Activated CD8-positive, alpha-beta T cell treated with anti-CD3 and anti-CD28 coated beads for 36 hours (primary cell): ENCODE results near the gene COMMD3. TPM values are rescaled to one million over a fixed set of nuclear protein-coding genes. Genes with fewer than 3 reads are reported as not detected.
A peak's percentile ranks its signal among the peaks of the same experiment; 100 is the strongest.

Experiments
- ATAC-seq: fragments of 200-7000 bp; cut with Tn5 transposase; one replicate; pipeline ENCODE4 v1.10.0; 2021; ENCODE audit warnings: mild to moderate bottlenecking, moderate library complexity
- CTCF ChIA-PET: fragments of 350-600 bp; sonication (Branson Sonifier 250); formaldehyde crosslinking; loops from one replicate; lab custom pipeline; 2021; ENCODE audit warnings: antibody characterized with exemption; lab: Charles Lee
- POLR2A ChIA-PET: fragments of 350-600 bp; sonication (Branson Sonifier 250); formaldehyde crosslinking; loops from one replicate; lab custom pipeline; 2021; ENCODE audit warnings: antibody characterized with exemption; lab: Charles Lee
- DNase-seq: peaks from one replicate; pipeline ENCODE4 v3.0.0-alpha.2; 2020
- H3K27ac Mint-ChIP-seq: one replicate; pipeline ENCODE4 v1.8.0; 2021; ENCODE audit warnings: mild to moderate bottlenecking, mixed read lengths
- H3K27me3 Mint-ChIP-seq: one replicate; pipeline ENCODE4 v1.8.0; 2021; ENCODE audit warnings: mixed read lengths
- H3K36me3 Mint-ChIP-seq: one replicate; pipeline ENCODE4 v1.8.0; 2021; ENCODE audit warnings: low read depth, mixed read lengths
- H3K4me1 Mint-ChIP-seq: one replicate; pipeline ENCODE4 v1.8.0; 2021; ENCODE audit warnings: low read depth, mixed read lengths
- H3K4me3 Mint-ChIP-seq: one replicate; pipeline ENCODE4 v1.8.0; 2021; ENCODE audit warnings: mild to moderate bottlenecking, moderate library complexity, mixed read lengths
- H3K9me3 Mint-ChIP-seq: one replicate; pipeline ENCODE4 v1.8.0; 2021; ENCODE audit warnings: mixed read lengths
- intact Hi-C: fragments of 100-400 bp; cut with micrococcal nuclease; formaldehyde crosslinking; loops from one replicate; pipeline ENCODE4 v1.10.0; 2022
- total RNA-seq, 2 experiments: library from RNA; stranded (reverse); gene quantifications; one replicate each; pipeline ENCODE4 v1.2.3, GENCODE V29; 2021
- TF ChIP-seq, protein P1 (sequence below): fragments of 200-600 bp; IDR thresholded peaks from one replicate; pipeline ENCODE4 v1.8.0; 2022; ENCODE audit warnings: antibody characterized with exemption, mild to moderate bottlenecking

The COMMD3 gene
- total RNA-seq, 2 experiments from 2014 or later: 64.7 to 68.7 TPM

DNA sequence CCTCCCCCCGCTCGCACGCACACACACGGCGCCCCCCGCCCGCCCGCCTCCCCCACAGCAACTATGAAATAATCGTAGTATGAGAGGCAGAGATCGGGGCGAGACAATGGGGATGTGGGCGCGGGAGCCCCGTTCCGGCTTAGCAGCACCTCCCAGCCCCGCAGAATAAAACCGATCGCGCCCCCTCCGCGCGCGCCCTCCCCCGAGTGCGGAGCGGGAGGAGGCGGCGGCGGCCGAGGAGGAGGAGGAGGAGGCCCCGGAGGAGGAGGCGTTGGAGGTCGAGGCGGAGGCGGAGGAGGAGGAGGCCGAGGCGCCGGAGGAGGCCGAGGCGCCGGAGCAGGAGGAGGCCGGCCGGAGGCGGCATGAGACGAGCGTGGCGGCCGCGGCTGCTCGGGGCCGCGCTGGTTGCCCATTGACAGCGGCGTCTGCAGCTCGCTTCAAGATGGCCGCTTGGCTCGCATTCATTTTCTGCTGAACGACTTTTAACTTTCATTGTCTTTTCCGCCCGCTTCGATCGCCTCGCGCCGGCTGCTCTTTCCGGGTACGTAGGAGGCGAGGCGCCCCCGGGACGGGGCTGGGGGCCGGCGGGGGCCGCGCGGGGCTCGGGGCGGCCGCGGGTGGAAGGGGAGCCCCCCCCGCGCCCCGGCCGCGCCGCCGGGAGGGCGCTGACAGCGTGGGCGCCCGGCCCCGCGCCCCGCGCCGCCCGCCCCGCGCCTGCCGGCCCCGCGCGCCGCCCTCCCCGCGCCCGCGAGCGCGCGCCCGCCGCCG lies 5.2 kb downstream of the COMMD3 start:
- Mint-ChIP-seq H3K9me3 (no peaks in the 10 kb centered on the region), H3K4me3 (peak overlapping the region; percentile 73), H3K27me3 (peaks cover 42% of the 10 kb centered on the region), H3K36me3 (peaks cover 15% of the 10 kb centered on the region), H3K27ac (peak overlapping the region; percentile 84), H3K4me1 (peaks cover 53% of the 10 kb centered on the region)
- CTCF ChIA-PET: interaction anchor here (0.9 kb wide), 1 partner anchor 328 kb away, joined by 3 read pairs; no protein-coding TSS in a partner anchor
- DNase-seq: peak; percentile 63
- POLR2A ChIA-PET: interaction anchor here (1.4 kb wide), 2 partner anchors 10 to 72 kb away, joined by 3 to 4 read pairs; no protein-coding TSS in a partner anchor
- TF ChIP-seq, protein P1, sequence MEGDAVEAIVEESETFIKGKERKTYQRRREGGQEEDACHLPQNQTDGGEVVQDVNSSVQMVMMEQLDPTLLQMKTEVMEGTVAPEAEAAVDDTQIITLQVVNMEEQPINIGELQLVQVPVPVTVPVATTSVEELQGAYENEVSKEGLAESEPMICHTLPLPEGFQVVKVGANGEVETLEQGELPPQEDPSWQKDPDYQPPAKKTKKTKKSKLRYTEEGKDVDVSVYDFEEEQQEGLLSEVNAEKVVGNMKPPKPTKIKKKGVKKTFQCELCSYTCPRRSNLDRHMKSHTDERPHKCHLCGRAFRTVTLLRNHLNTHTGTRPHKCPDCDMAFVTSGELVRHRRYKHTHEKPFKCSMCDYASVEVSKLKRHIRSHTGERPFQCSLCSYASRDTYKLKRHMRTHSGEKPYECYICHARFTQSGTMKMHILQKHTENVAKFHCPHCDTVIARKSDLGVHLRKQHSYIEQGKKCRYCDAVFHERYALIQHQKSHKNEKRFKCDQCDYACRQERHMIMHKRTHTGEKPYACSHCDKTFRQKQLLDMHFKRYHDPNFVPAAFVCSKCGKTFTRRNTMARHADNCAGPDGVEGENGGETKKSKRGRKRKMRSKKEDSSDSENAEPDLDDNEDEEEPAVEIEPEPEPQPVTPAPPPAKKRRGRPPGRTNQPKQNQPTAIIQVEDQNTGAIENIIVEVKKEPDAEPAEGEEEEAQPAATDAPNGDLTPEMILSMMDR: no peak
- ATAC-seq: peak; percentile 29
- intact Hi-C loops: loop anchor here (5.0 kb wide), 1 partner anchor 116 kb away; no protein-coding TSS in a partner anchor

DNA sequence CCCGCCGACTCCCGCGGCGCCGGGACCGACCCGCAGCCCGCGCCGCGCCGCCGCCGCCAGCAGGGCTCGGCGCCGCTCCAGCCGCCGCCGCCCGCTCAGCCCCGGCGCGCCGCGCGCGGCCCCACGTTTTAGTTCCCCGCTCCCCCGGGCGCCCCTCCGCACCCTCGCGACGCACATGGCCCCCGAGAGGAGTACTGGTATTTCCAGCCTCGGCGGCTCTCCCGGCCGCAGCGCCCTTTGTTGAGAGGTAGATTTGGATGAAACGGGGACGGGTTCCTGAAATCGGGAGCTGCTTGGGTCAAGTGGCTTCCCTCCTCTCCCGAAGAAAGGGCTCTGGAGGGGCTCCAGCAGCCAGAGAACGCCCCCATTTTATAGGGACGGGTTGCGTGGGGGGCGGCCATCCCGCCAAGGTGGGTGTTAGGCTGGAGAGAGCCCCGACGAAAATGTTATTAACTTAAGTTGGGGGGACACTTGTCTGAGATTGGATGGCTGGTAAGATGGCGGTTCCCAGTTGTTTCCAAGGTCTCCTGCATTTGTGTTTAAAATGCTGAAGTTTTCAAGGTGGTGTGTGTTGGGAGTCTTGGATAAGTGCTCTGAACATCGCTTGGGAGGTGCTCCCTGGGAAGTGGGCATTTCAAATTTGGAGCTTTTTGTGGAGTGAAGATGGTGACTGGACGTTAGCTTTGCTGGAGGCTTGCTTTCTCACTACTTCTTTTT lies 5.9 kb downstream of the COMMD3 start:
- H3K36me3 Mint-ChIP-seq: peaks cover 21% of the 10 kb centered on the region
- TF ChIP-seq, protein P1: no peak
- ATAC-seq (no peak), DNase-seq (no peak)
- peaks cover 53% of the 10 kb centered on the region for H3K4me1 Mint-ChIP-seq
- ChIA-PET POLR2A (interaction anchor here (0.9 to 1.4 kb wide), 3 partner anchors 10 to 77 kb away, joined by 3 to 4 read pairs (median 3); no protein-coding TSS in a partner anchor), CTCF (interaction anchor here (0.9 kb wide), 1 partner anchor 328 kb away, joined by 3 read pairs; no protein-coding TSS in a partner anchor)
- H3K4me3 Mint-ChIP-seq: peak overlapping the region; percentile 90
- H3K27me3 Mint-ChIP-seq: peaks cover 46% of the 10 kb centered on the region
- intact Hi-C loops: loop anchor here (5.0 kb wide), 1 partner anchor 115 kb away; no protein-coding TSS in a partner anchor
- H3K9me3 Mint-ChIP-seq: no peaks in the 10 kb centered on the region
- peak overlapping the region; percentile 89 for H3K27ac Mint-ChIP-seq

DNA sequence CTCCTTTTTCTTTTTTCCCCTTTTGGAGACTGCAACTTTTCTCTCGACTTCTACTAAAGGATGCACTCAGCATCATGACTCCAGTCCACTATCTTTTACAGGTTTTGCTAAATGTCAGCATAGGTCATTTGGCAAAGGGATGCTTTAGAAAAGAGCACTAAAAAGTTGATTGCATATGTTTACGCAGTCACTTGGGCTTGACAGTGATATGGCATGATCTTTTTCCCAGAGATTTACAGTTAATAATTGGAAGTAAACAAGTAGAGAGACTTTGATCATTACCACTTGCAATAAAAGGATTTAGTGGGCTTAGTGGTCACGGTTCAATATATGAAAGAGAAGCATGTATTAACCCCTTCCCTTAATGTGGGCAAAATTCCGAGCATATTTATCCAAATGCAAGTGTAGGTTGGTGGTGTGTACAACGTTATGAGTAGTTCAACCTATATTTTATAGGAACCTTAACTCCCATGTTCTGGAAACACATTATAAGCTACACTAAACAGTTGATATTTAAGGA lies 6.5 kb downstream of the COMMD3 start:
- peaks cover 50% of the 10 kb centered on the region for H3K4me1 Mint-ChIP-seq
- no peaks in the 10 kb centered on the region for H3K9me3 Mint-ChIP-seq
- H3K36me3 Mint-ChIP-seq: peaks cover 22% of the 10 kb centered on the region
- intact Hi-C loops: loop anchor here (5.0 kb wide), 1 partner anchor 115 kb away; no protein-coding TSS in a partner anchor
- peak overlapping the region; percentile 89 for H3K27ac Mint-ChIP-seq
- TF ChIP-seq, protein P1: no peak
- peaks cover 46% of the 10 kb centered on the region for H3K27me3 Mint-ChIP-seq
- DNase-seq (no peak), ATAC-seq (no peak)
- CTCF ChIA-PET: no interaction called here
- POLR2A ChIA-PET: interaction anchor here (0.9 to 1.4 kb wide), 3 partner anchors 9 to 78 kb away, joined by 3 to 4 read pairs (median 3); no protein-coding TSS in a partner anchor
- peak overlapping the region; percentile 90 for H3K4me3 Mint-ChIP-seq

DNA sequence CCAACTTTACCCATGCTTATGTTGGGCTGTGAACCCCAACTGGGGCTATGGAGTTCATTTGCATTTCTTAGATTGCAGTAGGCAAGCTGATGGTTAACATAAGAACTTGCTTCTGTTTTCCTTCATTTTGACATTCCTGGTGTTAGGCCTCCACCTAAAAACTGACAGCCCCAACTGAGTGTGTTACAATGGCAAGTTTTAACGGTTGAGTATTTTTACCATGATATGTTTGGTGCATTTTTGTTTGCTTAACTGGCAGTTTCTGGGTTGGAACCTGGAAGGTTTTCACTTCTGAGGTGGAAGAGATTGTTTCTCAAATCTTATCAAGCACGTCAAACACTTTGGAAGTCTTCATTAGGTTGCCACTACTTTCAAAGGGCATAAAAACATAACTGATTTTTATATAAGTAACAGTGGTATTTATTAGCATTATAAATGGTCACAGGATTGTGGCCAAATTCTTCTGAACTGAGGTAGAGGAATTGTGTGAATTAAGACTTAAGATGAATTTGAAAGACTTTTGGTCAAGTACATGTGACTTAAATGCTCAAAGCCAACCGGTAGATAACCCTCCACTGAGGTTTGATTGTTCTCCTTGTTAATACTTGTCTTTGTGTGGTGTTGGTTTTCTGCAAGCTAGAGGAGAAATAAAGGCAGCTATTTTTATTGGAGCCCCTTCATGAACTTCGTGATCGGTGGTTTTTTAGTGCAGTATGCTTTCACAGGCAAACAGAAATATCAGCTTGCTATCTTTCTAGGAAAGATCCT lies 7.5 kb downstream of the COMMD3 start:
- peaks cover 44% of the 10 kb centered on the region for H3K27me3 Mint-ChIP-seq
- ChIA-PET CTCF (interaction anchor here (1.1 to 1.7 kb wide), 2 partner anchors 8 to 100 kb away, joined by 3 to 4 read pairs; partner anchors contain the start of gene COMMD3), POLR2A (interaction anchor here (1.3 to 2.1 kb wide), 2 partner anchors 21 to 71 kb away, joined by 4 to 6 read pairs; partner anchors contain the start of gene SPAG6)
- H3K9me3 Mint-ChIP-seq: no peaks in the 10 kb centered on the region
- peaks cover 16% of the 10 kb centered on the region for H3K36me3 Mint-ChIP-seq
- peak overlapping the region; percentile 90 for H3K4me3 Mint-ChIP-seq
- no peak overlapping the region for H3K27ac Mint-ChIP-seq
- TF ChIP-seq, protein P1: no peak
- intact Hi-C loops: loop anchor here (5.0 kb wide), 1 partner anchor 114 kb away; no protein-coding TSS in a partner anchor
- DNase-seq (no peak), ATAC-seq (no peak)
- H3K4me1 Mint-ChIP-seq: peaks cover 41% of the 10 kb centered on the region
